Heart right ventricle (tissue), 16 donors: ENCODE data around the gene DNAJC12. TPM values are rescaled to one million over a fixed set of nuclear protein-coding genes. Genes with fewer than 3 reads are reported as not detected.

Experiments used
- ATAC-seq, 8 donors: fragments of 200-7000 bp; cut with Tn5 transposase; one replicate each; pipeline ENCODE4 v1.9.1; 2020; ENCODE audit warnings: mild to moderate bottlenecking in 8 of 8, moderate library complexity in 8 of 8, moderate number of reproducible peaks in 1 of 8
- DNase-seq, 2 donors: peaks; one replicate each; pipeline ENCODE4 v3.0.0-alpha.2; 2020
- H3K27ac ChIP-seq, 10 donors: fragments of 200-600 bp; sonication (generic) in 2 of 10; one replicate each; pipeline versions ENCODE4 v1.5.0 to v1.8.0; 2020 to 2022; ENCODE audit warnings: mild to moderate bottlenecking in 3 of 10
- H3K27me3 ChIP-seq, 7 donors: fragments of 200-600 bp; one replicate each; pipeline ENCODE4 v1.8.0; 2021 to 2022; ENCODE audit warnings: mild to moderate bottlenecking in 2 of 7
- H3K36me3 ChIP-seq, 9 donors: fragments of 200-600 bp; sonication (generic) in 1 of 9; one replicate each; pipeline versions ENCODE4 v1.5.0 to v1.8.0; 2020 to 2022; ENCODE audit warnings: mild to moderate bottlenecking in 2 of 9
- H3K4me1 ChIP-seq, 9 donors: fragments of 200-600 bp; sonication (generic) in 1 of 9; one replicate each; pipeline versions ENCODE4 v1.5.0 to v1.8.0; 2020 to 2022; ENCODE audit warnings: mild to moderate bottlenecking in 4 of 9
- H3K4me3 ChIP-seq, 10 donors: fragments of 200-600 bp; sonication (generic) in 2 of 10; one replicate each; pipeline versions ENCODE4 v1.5.0 to v1.8.0; 2020 to 2022; ENCODE audit warnings: mild to moderate bottlenecking in 7 of 10, moderate library complexity in 2 of 10
- H3K9me3 ChIP-seq, 11 donors: fragments of 200-600 bp in 10 of 11; sonication (generic) in 2 of 11; one replicate each; pipeline versions ENCODE4 v1.5.0 to v1.8.0; 2013 to 2022; ENCODE audit warnings: mild to moderate bottlenecking in 2 of 11, control low read depth in 1 of 11, moderate library complexity in 1 of 11
- CTCF ChIP-seq, 9 donors: fragments of 200-600 bp; sonication (generic) in 2 of 9; IDR thresholded peaks; one replicate each; pipeline versions ENCODE4 v1.5.0 to v1.8.0; 2021 to 2022; ENCODE audit warnings: antibody characterized with exemption in 9 of 9, mild to moderate bottlenecking in 5 of 9, moderate library complexity in 1 of 9
- WGBS, 2 donors: extraction: QIAGEN DNeasy Blood & Tissue Kit; methylation state at CpG; one replicate each; pipeline ENCODE4 v1.1.7; 2013; ENCODE audit warnings: inconsistent platforms in 1 of 2; 5-methylcytosine and 5-hydroxymethylcytosine counted together
- intact Hi-C, 10 donors: fragments of 100-400 bp; cut with DNase I; formaldehyde crosslinking; loops; one replicate each; pipeline versions ENCODE4 v1.11.1 to v1.14.2; 2022
- polyA plus RNA-seq, 2 donors: library from polyadenylated mRNA; stranded (reverse); fragments of 200-250 nt; gene quantifications; one replicate each; pipeline ENCODE4 v1.2.3, GENCODE V29; 2013
- total RNA-seq, 10 donors: library from RNA; stranded (reverse); fragmentation: NEBNext Ultra II Directional in 3 of 10; extraction: Animal tissue kit (Norgen Biotek cat#: 25700) in 3 of 10; gene quantifications; one replicate each; pipeline versions ENCODE4 v1.2.1 to v1.2.4, GENCODE V29; 2021 to 2023
- donor health status: Arrhythmogenic right ventricular cardiomyopathy.
- donor health status: ischemic (EF 13 %, LVEDD 7.1; RV severe dilation, severe dysfunction).
- donor health status: healthy with polysubstance abuse.
- donor health status: DM: no; HTN: yes; CAD: no.
- donor health status: DM: no; HTN: no; CAD: no.
- donor health status: ischemic (EF 25% LVEDD 6.9; RV normal size, moderate dysfunction).
- donor health status: ischemic (EF 25% LVEDD 5.7; RV mildly dilated, moderate dysfunction).
- donor health status: healthy.
- donor health status: DM: yes; HTN: yes; CAD: no.
- donor health status: Ischemic cardiomyopathy.
- donor health status: ischemic (EF 35%, LVEDD 5.7; RV mildly dilated, moderate dysfunction).
- donor health status: nonischemic (EF 11% LVEDD 7.7; RV severe dilation, severe dysfunction).
- donor health status: DM: yes; HTN: yes; CAD: no.
- donor health status: PGD.
- donor health status: ischemic (EF 29% LVEDD 5.4; RV normal size, mild dysfunction).
- donor health status: nonischemic (EF 23%, LVEDD 6.1; RV moderate dilation, normal function).

Gene DNAJC12
- total and polyA plus RNA-seq, 12 donors, result 1.4 to 12.2 (median 4.8) TPM

GRCh38 chr10:67808704-67809103 lies 29.3 kb downstream of the DNAJC12 start:
- ATAC-seq (no peak), DNase-seq (no peak)
- WGBS, 2 donors, result 54 to 63% methylated on average over 1 of the region's 1 CpG
- Histone ChIP-seq H3K36me3 (peaks cover 0 to 16% (median 0%) of the 10 kb centered on the region in 9 donors), H3K9me3 (no peaks in the 10 kb centered on the region), H3K27me3 (no peaks in the 10 kb centered on the region), H3K27ac (no peak overlapping the region), H3K4me3 (no peak overlapping the region), H3K4me1 (no peaks in the 10 kb centered on the region)
- intact Hi-C loops, result no loop called here
- no peak for TF ChIP-seq CTCF (IDR thresholded peaks at IDR 0.05)

DNA sequence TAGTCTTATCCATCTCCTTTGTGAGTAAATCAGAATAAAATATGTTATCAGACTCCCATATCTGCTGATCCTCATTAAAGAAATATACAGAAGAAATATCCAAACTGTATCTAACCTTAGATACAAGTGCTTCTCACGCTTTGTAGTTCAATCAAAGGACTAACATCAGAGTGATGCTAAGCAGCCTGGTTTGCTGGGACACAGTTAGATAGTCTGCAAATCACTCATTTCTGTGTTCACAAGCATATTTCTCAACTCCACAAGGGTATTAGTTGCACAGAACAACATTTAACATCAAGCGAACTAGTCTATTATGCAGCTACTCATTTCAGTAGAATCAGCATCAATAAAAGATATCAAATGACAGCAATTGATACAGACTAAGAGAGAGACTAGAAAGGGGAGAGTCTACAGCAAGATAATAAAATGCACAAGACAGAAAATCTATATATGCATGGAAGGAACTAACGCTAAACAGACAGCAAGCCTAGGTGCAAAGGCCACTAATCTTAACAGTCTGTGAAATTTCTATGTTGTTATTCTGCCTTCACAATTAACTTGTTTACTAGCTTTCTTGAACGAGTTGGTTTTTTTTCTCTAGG lies 30.0 kb downstream of the DNAJC12 start:
- intact Hi-C loops, result no loop called here
- Histone ChIP-seq H3K4me3 (no peak overlapping the region), H3K9me3 (no peaks in the 10 kb centered on the region), H3K27me3 (no peaks in the 10 kb centered on the region), H3K27ac (no peak overlapping the region), H3K4me1 (no peaks in the 10 kb centered on the region), H3K36me3 (peaks cover 0 to 20% (median 0%) of the 10 kb centered on the region in 9 donors)
- WGBS, 2 donors, result 70 to 72% methylated on average over 4 of the region's 4 CpGs
- DNase-seq, result no peak
- no peak for TF ChIP-seq CTCF (IDR thresholded peaks at IDR 0.05)
- ATAC-seq, result no peak

DNA sequence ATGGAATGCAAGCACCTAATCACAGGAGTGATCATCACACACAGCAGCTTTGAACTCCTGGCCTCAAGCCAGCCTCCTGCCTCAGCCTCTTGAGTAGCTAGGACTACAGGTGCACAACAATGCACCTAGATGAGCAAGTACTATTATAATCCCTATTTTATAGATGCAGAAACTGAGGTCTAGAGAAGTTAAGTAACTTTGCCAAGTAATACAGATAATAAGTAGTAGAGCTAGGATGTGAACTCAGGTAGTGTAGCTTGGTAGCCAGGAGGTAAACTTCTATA lies 33.7 kb downstream of the DNAJC12 start:
- intact Hi-C loops, result no loop called here
- Histone ChIP-seq H3K36me3 (peaks cover 0 to 15% (median 0%) of the 10 kb centered on the region in 9 donors), H3K27ac (no peak overlapping the region), H3K27me3 (no peaks in the 10 kb centered on the region), H3K9me3 (no peaks in the 10 kb centered on the region), H3K4me1 (no peaks in the 10 kb centered on the region), H3K4me3 (no peak overlapping the region)
- TF ChIP-seq CTCF (IDR thresholded peaks at IDR 0.05), result no peak
- DNase-seq (no peak), ATAC-seq (no peak)

DNA sequence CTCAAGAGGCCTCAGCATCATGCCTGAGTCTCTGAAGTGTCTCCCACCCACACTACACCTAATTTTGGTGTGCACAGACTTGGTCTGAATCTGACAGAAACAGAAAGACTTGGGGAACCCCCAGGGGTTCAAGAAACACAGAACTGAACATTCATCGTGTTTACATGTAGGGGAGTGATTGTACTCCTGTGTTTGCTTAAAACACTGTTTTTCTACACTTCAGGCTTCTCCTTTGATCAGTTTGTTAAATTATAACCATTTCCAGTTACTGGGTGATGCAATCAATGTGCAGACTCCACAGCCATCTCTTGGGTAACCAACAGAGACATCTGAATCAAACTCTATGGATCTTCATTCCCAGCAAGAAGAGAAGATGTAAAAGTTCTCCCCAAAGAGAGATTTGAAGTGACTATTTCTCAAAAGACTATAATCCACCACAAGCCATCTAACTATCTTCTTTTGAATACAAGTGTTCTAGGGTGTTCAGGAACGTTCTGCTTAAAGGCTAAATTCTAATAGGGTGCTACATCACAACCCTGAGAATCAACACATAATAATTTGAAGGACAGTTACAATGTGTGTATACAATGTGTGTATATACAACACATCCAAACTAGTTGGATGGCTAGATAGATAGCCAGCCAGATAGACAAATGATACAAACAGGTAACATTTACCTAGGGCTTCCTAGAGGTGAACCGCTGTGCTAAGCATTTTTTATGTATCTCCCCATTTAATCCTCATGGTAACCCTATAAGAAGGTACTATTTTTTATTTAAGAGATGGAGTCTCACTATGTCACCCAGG lies 34.2 kb downstream of the DNAJC12 start:
- intact Hi-C loops, result no loop called here
- 84 to 86% methylated on average over 3 of the region's 3 CpGs for WGBS, 2 donors

More for the DNA sequence above, 34.2 kb downstream of the DNAJC12 start:
- Histone ChIP-seq H3K4me3 (no peak overlapping the region), H3K36me3 (peaks cover 0 to 15% (median 0%) of the 10 kb centered on the region in 9 donors), H3K9me3 (no peaks in the 10 kb centered on the region), H3K27me3 (no peaks in the 10 kb centered on the region), H3K4me1 (no peaks in the 10 kb centered on the region), H3K27ac (no peak overlapping the region)
- DNase-seq (no peak), ATAC-seq (no peak)
- no peak for TF ChIP-seq CTCF (IDR thresholded peaks at IDR 0.05)
